ENCODE results near the gene OR2A42.
"Not testable (repeated sequence)": the region's sequence is repeated elsewhere in the genome, so short reads cannot be mapped to it uniquely, and the experiment has no call there.

DNA sequence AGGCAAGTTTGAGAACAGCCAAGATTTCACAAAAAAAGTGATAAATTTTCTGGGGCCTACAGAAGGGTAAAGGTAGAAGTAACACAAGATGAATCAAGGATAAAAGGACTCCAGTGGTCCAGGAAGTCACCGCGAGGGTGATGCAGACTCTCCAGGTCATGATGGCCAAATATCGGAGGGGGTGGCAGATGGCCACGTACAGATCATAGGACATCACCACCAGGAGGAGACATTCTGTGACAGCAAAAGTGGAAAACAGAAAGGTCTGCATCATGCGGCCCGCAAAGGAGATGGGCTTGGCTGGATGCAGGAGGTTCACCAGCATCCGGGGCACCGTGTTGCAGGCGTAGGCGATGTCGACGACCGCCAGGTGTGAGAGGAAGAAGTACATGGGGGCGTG, 19.7 kb upstream of the OR2A42 start:
- TF ChIP-seq, protein P1, sequence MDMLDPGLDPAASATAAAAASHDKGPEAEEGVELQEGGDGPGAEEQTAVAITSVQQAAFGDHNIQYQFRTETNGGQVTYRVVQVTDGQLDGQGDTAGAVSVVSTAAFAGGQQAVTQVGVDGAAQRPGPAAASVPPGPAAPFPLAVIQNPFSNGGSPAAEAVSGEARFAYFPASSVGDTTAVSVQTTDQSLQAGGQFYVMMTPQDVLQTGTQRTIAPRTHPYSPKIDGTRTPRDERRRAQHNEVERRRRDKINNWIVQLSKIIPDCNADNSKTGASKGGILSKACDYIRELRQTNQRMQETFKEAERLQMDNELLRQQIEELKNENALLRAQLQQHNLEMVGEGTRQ (CRISPR knock-in tag; IDR thresholded peaks at IDR 0.05), result not testable (repeated sequence)
- not testable (repeated sequence) for TF ChIP-seq JUN, CREB1 (CRISPR knock-in tag; IDR thresholded peaks at IDR 0.05)
- TF ChIP-seq, protein P2, sequence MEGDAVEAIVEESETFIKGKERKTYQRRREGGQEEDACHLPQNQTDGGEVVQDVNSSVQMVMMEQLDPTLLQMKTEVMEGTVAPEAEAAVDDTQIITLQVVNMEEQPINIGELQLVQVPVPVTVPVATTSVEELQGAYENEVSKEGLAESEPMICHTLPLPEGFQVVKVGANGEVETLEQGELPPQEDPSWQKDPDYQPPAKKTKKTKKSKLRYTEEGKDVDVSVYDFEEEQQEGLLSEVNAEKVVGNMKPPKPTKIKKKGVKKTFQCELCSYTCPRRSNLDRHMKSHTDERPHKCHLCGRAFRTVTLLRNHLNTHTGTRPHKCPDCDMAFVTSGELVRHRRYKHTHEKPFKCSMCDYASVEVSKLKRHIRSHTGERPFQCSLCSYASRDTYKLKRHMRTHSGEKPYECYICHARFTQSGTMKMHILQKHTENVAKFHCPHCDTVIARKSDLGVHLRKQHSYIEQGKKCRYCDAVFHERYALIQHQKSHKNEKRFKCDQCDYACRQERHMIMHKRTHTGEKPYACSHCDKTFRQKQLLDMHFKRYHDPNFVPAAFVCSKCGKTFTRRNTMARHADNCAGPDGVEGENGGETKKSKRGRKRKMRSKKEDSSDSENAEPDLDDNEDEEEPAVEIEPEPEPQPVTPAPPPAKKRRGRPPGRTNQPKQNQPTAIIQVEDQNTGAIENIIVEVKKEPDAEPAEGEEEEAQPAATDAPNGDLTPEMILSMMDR (IDR thresholded peaks at IDR 0.05), result not testable (repeated sequence)
- TF ChIP-seq, protein P3, sequence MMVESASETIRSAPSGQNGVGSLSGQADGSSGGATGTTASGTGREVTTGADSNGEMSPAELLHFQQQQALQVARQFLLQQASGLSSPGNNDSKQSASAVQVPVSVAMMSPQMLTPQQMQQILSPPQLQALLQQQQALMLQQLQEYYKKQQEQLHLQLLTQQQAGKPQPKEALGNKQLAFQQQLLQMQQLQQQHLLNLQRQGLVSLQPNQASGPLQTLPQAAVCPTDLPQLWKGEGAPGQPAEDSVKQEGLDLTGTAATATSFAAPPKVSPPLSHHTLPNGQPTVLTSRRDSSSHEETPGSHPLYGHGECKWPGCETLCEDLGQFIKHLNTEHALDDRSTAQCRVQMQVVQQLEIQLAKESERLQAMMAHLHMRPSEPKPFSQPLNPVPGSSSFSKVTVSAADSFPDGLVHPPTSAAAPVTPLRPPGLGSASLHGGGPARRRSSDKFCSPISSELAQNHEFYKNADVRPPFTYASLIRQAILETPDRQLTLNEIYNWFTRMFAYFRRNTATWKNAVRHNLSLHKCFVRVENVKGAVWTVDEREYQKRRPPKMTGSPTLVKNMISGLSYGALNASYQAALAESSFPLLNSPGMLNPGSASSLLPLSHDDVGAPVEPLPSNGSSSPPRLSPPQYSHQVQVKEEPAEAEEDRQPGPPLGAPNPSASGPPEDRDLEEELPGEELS (CRISPR knock-in tag; IDR thresholded peaks at IDR 0.05), result not testable (repeated sequence)

All from WTC11 (cell line).